Loucy (cell line): Measurements from ENCODE around the gene SH3BP5.

Source experiments
- H2AFZ ChIP-seq: fragments of 200-600 bp; sonication (generic); 2 replicates; pipeline ENCODE4 v1.6.0; 2016; ENCODE audit warnings: antibody characterized with exemption, mild to moderate bottlenecking, low read length, moderate library complexity
- H3F3A ChIP-seq: fragments of 200-600 bp; 2 replicates; pipeline ENCODE4 v1.6.0; 2016; ENCODE audit warnings: antibody characterized with exemption, low read depth, mild to moderate bottlenecking
- H3K27me3 ChIP-seq: fragments of 200-600 bp; sonication (generic); 2 replicates; pipeline ENCODE4 v1.6.1; 2014; ENCODE audit warnings: low read length, mild to moderate bottlenecking; ENCODE audit not compliant: insufficient read depth, poor library complexity, severe bottlenecking
- H3K36me3 ChIP-seq: fragments of 200-600 bp; sonication (generic); 2 replicates; pipeline ENCODE4 v1.6.1; 2016; ENCODE audit warnings: low read length; ENCODE audit not compliant: insufficient read depth
- H3K4me1 ChIP-seq: fragments of 200-600 bp; sonication (generic); 2 replicates; pipeline ENCODE4 v1.5.1; 2014; ENCODE audit warnings: low read length, mild to moderate bottlenecking; ENCODE audit not compliant: insufficient read depth, poor library complexity, severe bottlenecking
- H3K4me2 ChIP-seq: fragments of 200-600 bp; sonication (generic); 2 replicates; pipeline ENCODE4 v1.6.0; 2014; ENCODE audit warnings: antibody characterized with exemption, low read length, low read depth, mild to moderate bottlenecking; ENCODE audit not compliant: poor library complexity, severe bottlenecking
- H3K4me3 ChIP-seq: fragments of 200-600 bp; sonication (generic); 2 replicates; pipeline ENCODE4 v1.5.1; 2014; ENCODE audit warnings: low read length, mild to moderate bottlenecking, mixed read lengths; ENCODE audit not compliant: poor library complexity, severe bottlenecking
- H3K79me2 ChIP-seq: fragments of 200-600 bp; sonication (generic); 2 replicates; pipeline ENCODE4 v1.6.1; 2014; ENCODE audit warnings: low read length; ENCODE audit not compliant: insufficient read depth
- H3K9ac ChIP-seq: fragments of 200-600 bp; sonication (generic); 2 replicates; pipeline ENCODE4 v1.6.0; 2014; ENCODE audit warnings: mild to moderate bottlenecking, low read depth, low read length, moderate library complexity; ENCODE audit not compliant: poor library complexity, severe bottlenecking
- H3K9me2 ChIP-seq: fragments of 200-600 bp; sonication (generic); replicated peaks from 2 replicates; pipeline ENCODE4 v1.6.1; 2016; ENCODE audit warnings: low read depth, low read length, mixed read lengths
- H3K9me3 ChIP-seq: fragments of 200-600 bp; sonication (generic); 2 replicates; pipeline ENCODE4 v1.6.1; 2014; ENCODE audit warnings: mild to moderate bottlenecking, antibody characterized with exemption, low read length, low read depth; ENCODE audit not compliant: insufficient read depth
- H4K20me1 ChIP-seq: fragments of 200-600 bp; sonication (generic); 2 replicates; pipeline ENCODE4 v1.6.0; 2014; ENCODE audit warnings: antibody characterized with exemption, low read length, mild to moderate bottlenecking; ENCODE audit not compliant: insufficient read depth, poor library complexity, severe bottlenecking
- CTCF ChIP-seq: fragments of 200-600 bp; sonication (generic); conservative IDR thresholded peaks from 2 replicates; pipeline ENCODE4 v1.5.1; 2014; ENCODE audit warnings: mild to moderate bottlenecking, antibody characterized with exemption, low read length
- EZH2phosphoT487 ChIP-seq: fragments of 200-600 bp; IDR thresholded peaks from 2 replicates; pipeline ENCODE4 v1.6.1; 2018; ENCODE audit warnings: antibody characterized with exemption, mild to moderate bottlenecking, moderate library complexity, borderline replicate concordance

The SH3BP5 gene

DNA sequence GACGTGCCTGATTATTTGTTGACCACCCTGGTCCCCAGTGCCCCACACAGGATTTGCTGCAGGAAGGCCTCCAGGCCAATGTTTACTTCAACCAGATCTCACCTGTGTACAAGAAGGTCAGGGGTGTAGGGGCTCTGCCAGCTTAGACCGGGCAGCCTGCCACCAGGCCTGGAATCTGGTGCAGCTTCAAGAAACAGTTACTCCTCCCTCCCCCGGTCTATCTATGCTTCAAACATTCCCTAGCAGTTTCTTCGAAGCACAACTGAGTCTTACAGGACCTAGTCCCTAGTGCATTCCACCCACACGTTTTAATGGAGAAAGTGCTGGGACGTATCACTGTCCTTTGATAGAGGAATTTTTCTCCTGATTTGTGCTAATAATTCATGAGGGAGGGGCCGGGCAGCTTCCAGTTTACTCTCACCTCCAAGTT lies 8.0 kb downstream of the SH3BP5 start:
- no peaks in the 10 kb centered on the region for H4K20me1 ChIP-seq
- H2AFZ ChIP-seq: no peak overlapping the region
- H3K9ac ChIP-seq: peak overlapping the region; percentile 70
- H3K36me3 ChIP-seq: no peaks in the 10 kb centered on the region
- H3K4me3 ChIP-seq: no peak overlapping the region
- peaks cover 69% of the 10 kb centered on the region for H3K79me2 ChIP-seq
- peaks cover 20% of the 10 kb centered on the region for H3F3A ChIP-seq
- no peaks in the 10 kb centered on the region for H3K27me3 ChIP-seq
- H3K4me1 ChIP-seq: peaks cover 80% of the 10 kb centered on the region
- TF ChIP-seq CTCF (no peak), EZH2phosphoT487 (no peak)
- peak overlapping the region; percentile 84 for H3K4me2 ChIP-seq
- no peaks in the 10 kb centered on the region for H3K9me2 ChIP-seq
- no peaks in the 10 kb centered on the region for H3K9me3 ChIP-seq

DNA sequence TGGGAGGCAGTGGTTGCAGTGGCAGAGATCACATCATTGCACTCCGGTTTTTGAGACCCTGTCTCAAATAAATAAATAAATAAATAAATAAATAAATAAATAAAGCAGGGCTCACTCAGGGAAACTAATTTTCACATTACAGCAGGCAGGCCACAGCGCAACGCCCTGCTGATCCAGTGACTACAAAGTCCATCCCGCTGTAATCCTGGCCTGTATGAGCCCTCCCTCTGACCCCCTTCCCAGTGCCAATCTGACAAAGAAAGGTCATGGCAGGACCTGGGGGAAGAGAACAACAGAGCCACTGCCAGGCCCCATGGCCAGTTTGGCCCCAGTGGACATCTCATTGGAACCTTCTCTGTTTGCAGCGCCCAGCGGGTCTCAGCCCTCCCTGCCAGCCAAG lies 9.3 kb downstream of the SH3BP5 start:
- Histone ChIP-seq H3K27me3 (no peaks in the 10 kb centered on the region), H3K4me3 (no peak overlapping the region), H2AFZ (no peak overlapping the region), H4K20me1 (no peaks in the 10 kb centered on the region), H3K79me2 (peaks cover 79% of the 10 kb centered on the region), H3K4me1 (peaks cover 75% of the 10 kb centered on the region), H3K9me2 (no peaks in the 10 kb centered on the region), H3K9ac (no peak overlapping the region), H3F3A (peaks cover 8% of the 10 kb centered on the region), H3K4me2 (peak overlapping the region; percentile 84), H3K36me3 (no peaks in the 10 kb centered on the region), H3K9me3 (no peaks in the 10 kb centered on the region)
- no peak for TF ChIP-seq CTCF
- TF ChIP-seq EZH2phosphoT487: no peak

GRCh38 chr3:15321349-15321748 lies 11.0 kb downstream of the SH3BP5 start:
- H4K20me1 ChIP-seq: no peaks in the 10 kb centered on the region
- H3K9ac ChIP-seq: no peak overlapping the region
- TF ChIP-seq CTCF (no peak), EZH2phosphoT487 (no peak)
- H2AFZ ChIP-seq: no peak overlapping the region
- H3K4me1 ChIP-seq: peaks cover 77% of the 10 kb centered on the region
- no peaks in the 10 kb centered on the region for H3K36me3 ChIP-seq
- peaks cover 84% of the 10 kb centered on the region for H3K79me2 ChIP-seq
- H3K9me2 ChIP-seq: no peaks in the 10 kb centered on the region
- H3K27me3 ChIP-seq: no peaks in the 10 kb centered on the region
- no peak overlapping the region for H3K4me3 ChIP-seq
- no peak overlapping the region for H3K4me2 ChIP-seq
- no peaks in the 10 kb centered on the region for H3F3A ChIP-seq
- H3K9me3 ChIP-seq: no peaks in the 10 kb centered on the region
